Activated B cell treated with CpG ODN at 0.5 μM for 24 hours (primary cell): ENCODE data around the gene CASP1. TPM values are rescaled to one million over a fixed set of nuclear protein-coding genes. Genes with fewer than 3 reads are reported as not detected.
"Not testable (repeated sequence)": the region's sequence is repeated elsewhere in the genome, so short reads cannot be mapped to it uniquely, and the experiment has no call there.

ENCODE experiments used
- ATAC-seq: fragments of 200-7000 bp; cut with Tn5 transposase; one replicate; pipeline ENCODE4 v1.10.0; 2021; ENCODE audit warnings: low read depth, mild to moderate bottlenecking, moderate library complexity
- CTCF ChIA-PET: fragments of 350-600 bp; sonication (Branson Sonifier 250); formaldehyde crosslinking; loops from one replicate; lab custom pipeline; 2021; ENCODE audit warnings: antibody characterized with exemption; lab: Charles Lee
- POLR2A ChIA-PET: fragments of 350-600 bp; sonication (Branson Sonifier 250); formaldehyde crosslinking; loops from one replicate; lab custom pipeline; 2021; ENCODE audit warnings: antibody characterized with exemption; lab: Charles Lee
- DNase-seq: peaks from one replicate; pipeline ENCODE4 v3.0.0; 2022
- H3K27ac Mint-ChIP-seq: one replicate; pipeline ENCODE4 v1.8.0; 2020; ENCODE audit warnings: mixed read lengths
- H3K27me3 Mint-ChIP-seq: one replicate; pipeline ENCODE4 v1.8.0; 2021; ENCODE audit warnings: mixed read lengths
- H3K36me3 Mint-ChIP-seq: one replicate; pipeline ENCODE4 v1.8.0; 2021; ENCODE audit warnings: low read depth, mixed read lengths
- H3K4me1 Mint-ChIP-seq: one replicate; pipeline ENCODE4 v1.8.0; 2021; ENCODE audit warnings: mixed read lengths
- H3K4me3 Mint-ChIP-seq: one replicate; pipeline ENCODE4 v1.8.0; 2020; ENCODE audit warnings: mild to moderate bottlenecking, mixed read lengths
- H3K9me3 Mint-ChIP-seq: one replicate; pipeline ENCODE4 v1.8.0; 2020; ENCODE audit warnings: mixed read lengths
- intact Hi-C: fragments of 100-400 bp; cut with micrococcal nuclease; formaldehyde crosslinking; loops from one replicate; pipeline ENCODE4 v1.15.1; 2024
- total RNA-seq: library from RNA; stranded (reverse); gene quantifications from 2 replicates; pipeline ENCODE4 v1.2.3, GENCODE V29; 2022
- TF ChIP-seq, protein P1 (sequence below): fragments of 200-600 bp; IDR thresholded peaks from one replicate; pipeline ENCODE4 v1.8.0; 2022; ENCODE audit warnings: antibody characterized with exemption, mild to moderate bottlenecking

Gene CASP1
- total RNA-seq, 1 donor from 2014 or later = 35.7 TPM

DNA sequence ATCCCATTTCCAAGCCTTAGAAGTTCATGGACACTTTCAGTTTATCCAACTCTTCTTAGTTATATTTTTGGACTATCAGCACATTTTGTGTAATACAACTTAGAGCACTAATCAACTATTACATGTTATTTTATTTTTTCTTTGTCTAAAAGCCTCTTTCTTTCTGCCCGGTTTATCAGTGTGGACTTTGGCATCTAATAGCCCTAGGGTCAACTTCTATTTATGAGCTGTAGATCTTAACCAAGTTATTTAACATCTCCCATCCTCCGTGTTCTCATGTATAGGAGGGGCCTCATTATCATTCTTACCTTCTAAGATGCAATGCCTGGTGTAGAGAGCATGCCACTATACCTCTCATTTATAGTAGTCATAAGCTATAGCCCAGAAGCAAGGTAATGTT lies 5.8 kb upstream of the CASP1 start:
- Mint-ChIP-seq H3K4me1 (peaks cover 54% of the 10 kb centered on the region), H3K9me3 (peaks cover 4% of the 10 kb centered on the region), H3K27ac (no peak overlapping the region), H3K27me3 (no peaks in the 10 kb centered on the region), H3K36me3 (peaks cover 57% of the 10 kb centered on the region), H3K4me3 (no peak overlapping the region)
- DNase-seq (no peak), ATAC-seq (no peak)
- ChIA-PET POLR2A (no interaction called here), CTCF (no interaction called here)
- TF ChIP-seq, protein P1, sequence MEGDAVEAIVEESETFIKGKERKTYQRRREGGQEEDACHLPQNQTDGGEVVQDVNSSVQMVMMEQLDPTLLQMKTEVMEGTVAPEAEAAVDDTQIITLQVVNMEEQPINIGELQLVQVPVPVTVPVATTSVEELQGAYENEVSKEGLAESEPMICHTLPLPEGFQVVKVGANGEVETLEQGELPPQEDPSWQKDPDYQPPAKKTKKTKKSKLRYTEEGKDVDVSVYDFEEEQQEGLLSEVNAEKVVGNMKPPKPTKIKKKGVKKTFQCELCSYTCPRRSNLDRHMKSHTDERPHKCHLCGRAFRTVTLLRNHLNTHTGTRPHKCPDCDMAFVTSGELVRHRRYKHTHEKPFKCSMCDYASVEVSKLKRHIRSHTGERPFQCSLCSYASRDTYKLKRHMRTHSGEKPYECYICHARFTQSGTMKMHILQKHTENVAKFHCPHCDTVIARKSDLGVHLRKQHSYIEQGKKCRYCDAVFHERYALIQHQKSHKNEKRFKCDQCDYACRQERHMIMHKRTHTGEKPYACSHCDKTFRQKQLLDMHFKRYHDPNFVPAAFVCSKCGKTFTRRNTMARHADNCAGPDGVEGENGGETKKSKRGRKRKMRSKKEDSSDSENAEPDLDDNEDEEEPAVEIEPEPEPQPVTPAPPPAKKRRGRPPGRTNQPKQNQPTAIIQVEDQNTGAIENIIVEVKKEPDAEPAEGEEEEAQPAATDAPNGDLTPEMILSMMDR = no peak
- intact Hi-C loops = no loop called here

DNA sequence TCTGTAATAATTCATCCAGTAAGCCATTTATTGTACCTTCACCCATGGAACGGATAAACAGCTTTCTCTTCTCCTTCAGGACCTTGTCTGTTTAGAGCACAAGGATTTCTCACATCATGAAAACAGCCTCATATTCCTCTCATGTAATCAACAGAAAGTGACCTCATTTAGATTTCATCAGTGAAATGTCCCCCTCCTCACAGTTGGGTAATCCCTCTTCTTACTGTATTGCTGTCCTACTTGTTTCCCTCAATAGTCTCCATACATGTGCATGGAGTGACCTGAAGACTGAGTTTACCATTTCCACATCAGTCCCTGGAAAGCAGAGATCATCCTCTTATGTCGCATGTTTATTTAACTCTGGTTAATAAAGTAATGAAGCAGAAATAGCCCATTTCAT lies 556 bp downstream of the CASP1 start:
- intact Hi-C loops = loop anchor here (5.0 kb wide), 1 partner anchor 67 kb away; the partner anchor contains the start of gene CASP4
- H3K4me1 Mint-ChIP-seq = peaks cover 43% of the 10 kb centered on the region
- not testable (repeated sequence) for ATAC-seq

DNA sequence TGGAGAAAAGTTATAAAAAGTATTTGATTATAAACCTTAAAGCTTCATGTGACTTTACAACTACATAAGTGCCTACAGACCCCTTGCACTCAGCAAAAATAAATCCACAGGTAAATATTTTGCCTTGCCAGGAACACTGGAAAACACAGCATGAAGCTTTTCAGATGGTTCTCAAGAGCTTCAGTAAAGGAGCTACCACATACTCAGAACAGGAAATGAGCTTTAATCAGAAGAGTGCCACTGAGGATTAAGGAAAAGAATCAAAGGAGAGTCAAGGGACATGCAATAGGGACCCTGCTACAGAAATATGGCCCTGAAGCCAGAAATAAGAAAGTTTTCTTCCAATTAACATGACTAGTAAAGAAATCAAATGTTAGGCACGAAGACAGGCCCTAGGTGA lies 1.2 kb downstream of the CASP1 start:
- TF ChIP-seq, protein P1 = no peak
- ChIA-PET POLR2A (no interaction called here), CTCF (no interaction called here)
- Mint-ChIP-seq H3K9me3 (peaks cover 4% of the 10 kb centered on the region), H3K4me1 (peaks cover 46% of the 10 kb centered on the region), H3K27me3 (no peaks in the 10 kb centered on the region), H3K4me3 (peak overlapping the region; percentile 94), H3K27ac (peak overlapping the region; percentile 95), H3K36me3 (peaks cover 55% of the 10 kb centered on the region)
- intact Hi-C loops = loop anchor here (5.0 kb wide), 1 partner anchor 66 kb away; the partner anchor contains the start of gene CASP4
- DNase-seq (no peak), ATAC-seq (no peak)

More for the DNA sequence above, 556 bp downstream of the CASP1 start:
- CTCF ChIA-PET, DNase-seq, POLR2A ChIA-PET, H3K9me3 Mint-ChIP-seq, H3K27me3 Mint-ChIP-seq: not testable (repeated sequence)
- peak overlapping the region; percentile 95 for H3K27ac Mint-ChIP-seq
- peak overlapping the region; percentile 94 for H3K4me3 Mint-ChIP-seq
- peaks cover 53% of the 10 kb centered on the region for H3K36me3 Mint-ChIP-seq

DNA sequence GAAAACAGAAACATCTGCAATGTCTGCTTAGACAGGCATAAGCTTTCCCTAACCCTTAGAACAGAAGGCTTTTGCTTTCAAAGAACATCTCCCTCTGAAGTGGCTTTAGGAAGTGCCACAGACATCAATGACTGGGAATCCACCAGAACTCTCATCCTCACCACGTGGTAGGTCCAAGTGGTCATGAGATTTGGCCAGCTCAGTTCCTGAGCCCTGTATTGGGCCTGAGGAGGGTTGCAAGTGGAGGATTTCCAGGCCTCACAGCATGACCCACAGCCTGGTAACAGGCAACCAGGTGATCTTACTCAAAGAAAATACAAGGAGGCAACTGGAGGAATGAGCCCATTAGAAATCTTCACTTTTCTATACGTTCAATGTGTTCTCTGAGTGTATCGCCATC lies 1.6 kb downstream of the CASP1 start:
- CTCF ChIA-PET = no interaction called here
- intact Hi-C loops = loop anchor here (5.0 kb wide), 1 partner anchor 66 kb away; the partner anchor contains the start of gene CASP4
- Mint-ChIP-seq H3K4me3 (peak overlapping the region; percentile 94), H3K27ac (peak overlapping the region; percentile 95), H3K9me3 (peaks cover 4% of the 10 kb centered on the region), H3K36me3 (peaks cover 56% of the 10 kb centered on the region), H3K4me1 (peaks cover 46% of the 10 kb centered on the region), H3K27me3 (no peaks in the 10 kb centered on the region)
- TF ChIP-seq, protein P1 = no peak
- DNase-seq (no peak), ATAC-seq (no peak)
- POLR2A ChIA-PET = no interaction called here

DNA sequence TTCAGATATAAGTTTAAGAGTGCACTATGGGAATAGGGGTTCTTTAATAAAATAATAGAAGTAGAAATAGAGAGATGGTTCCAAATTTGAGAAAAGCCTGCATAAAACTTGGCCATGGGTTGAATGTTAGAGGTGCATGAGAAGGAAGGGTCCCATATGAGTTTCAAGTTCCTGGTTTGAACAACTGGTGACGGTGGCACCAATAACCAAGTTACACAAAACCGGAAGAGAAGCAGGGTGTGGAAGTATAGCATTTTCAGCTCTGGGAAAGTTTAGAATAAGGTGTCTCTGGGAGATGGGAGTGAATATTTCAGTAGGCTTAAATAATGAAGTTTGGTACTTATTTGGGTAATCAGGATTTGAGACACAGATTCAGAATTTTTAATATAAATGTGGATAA lies 2.4 kb downstream of the CASP1 start:
- TF ChIP-seq, protein P1 = no peak
- ChIA-PET POLR2A (no interaction called here), CTCF (no interaction called here)
- Mint-ChIP-seq H3K27me3 (no peaks in the 10 kb centered on the region), H3K4me1 (peaks cover 47% of the 10 kb centered on the region), H3K9me3 (peaks cover 2% of the 10 kb centered on the region), H3K4me3 (peak overlapping the region; percentile 41), H3K27ac (peak overlapping the region; percentile 3), H3K36me3 (peaks cover 54% of the 10 kb centered on the region)
- intact Hi-C loops = loop anchor here (5.0 kb wide), 1 partner anchor 65 kb away; the partner anchor contains the start of gene CASP4
- ATAC-seq (no peak), DNase-seq (no peak)

DNA sequence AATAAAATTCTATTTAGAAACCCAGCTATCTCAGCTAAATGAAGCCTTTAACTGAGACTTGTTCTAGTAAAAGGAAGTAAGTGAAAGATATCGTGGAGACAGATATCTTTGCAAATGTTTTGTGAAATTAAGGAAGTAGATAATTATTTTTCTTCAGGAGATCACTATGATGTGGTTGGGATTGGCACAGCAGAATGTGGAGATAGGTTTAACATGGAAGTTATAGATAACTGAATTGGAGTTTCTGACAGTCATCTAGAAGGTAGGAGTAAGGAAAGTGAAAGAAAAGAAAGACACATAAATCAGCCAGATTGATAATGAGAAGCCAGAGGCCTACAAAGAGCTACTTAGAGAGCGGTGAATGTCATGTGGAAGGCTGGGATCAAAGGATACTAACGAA lies 7.3 kb downstream of the CASP1 start:
- TF ChIP-seq, protein P1 = no peak
- H3K36me3 Mint-ChIP-seq = peaks cover 68% of the 10 kb centered on the region
- no peak for DNase-seq
- ATAC-seq = no peak
- intact Hi-C loops = no loop called here
- H3K4me1 Mint-ChIP-seq = peaks cover 42% of the 10 kb centered on the region
- CTCF ChIA-PET = no interaction called here
- peak overlapping the region; percentile 3 for H3K4me3 Mint-ChIP-seq
- H3K27ac Mint-ChIP-seq = peak overlapping the region; percentile 31
- H3K9me3 Mint-ChIP-seq = no peaks in the 10 kb centered on the region
- POLR2A ChIA-PET = no interaction called here
- no peaks in the 10 kb centered on the region for H3K27me3 Mint-ChIP-seq
